ENCODE data around the gene C10orf71. TPM values are rescaled to one million over a fixed set of nuclear protein-coding genes. Genes with fewer than 3 reads are reported as not detected.

C10orf71 gene
- total RNA-seq, 4 donors from 2014 or later: not detected

DNA sequence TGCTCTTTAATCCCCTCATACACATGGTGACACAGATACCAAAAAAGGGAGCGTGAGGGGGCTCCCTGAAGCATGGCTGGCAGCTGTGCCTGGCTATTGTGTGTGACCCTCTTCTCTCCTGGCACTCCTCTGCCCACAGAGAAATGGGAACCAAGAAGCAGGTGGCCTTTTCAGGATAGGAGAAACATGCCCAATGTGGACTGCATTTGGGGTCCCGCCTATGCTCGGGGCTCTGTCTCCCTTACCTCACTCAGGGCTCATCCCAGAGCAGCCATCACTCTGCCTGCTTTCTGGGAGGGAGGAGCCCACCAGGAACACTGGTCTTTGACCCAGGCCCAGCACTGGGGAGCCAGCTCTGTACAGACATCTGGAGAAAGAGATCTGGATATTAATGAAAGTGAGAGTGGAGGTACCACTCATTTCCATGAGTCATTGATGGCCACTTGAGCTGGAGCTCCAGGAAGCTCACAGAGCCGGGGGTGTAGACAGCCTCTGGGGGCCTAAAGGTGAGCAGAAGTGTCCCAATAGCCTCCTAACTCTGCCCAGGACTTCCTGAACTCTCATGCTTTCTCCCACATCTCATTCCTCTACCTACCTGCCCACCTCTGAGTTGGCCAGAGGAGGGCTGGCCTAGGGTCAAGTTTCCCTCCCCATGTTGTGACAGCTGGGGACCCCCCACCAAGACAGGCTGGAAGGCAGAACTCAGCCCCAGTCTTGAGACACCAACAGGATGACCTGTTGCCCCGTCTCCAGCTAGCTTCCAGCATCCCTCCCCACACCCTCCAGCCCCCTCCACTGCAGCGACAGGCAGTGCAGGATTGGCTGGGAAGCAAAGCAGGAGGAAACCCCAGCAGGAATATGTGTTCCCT is 54.3 kb downstream of the C10orf71 start:
- H3K27me3 ChIP-seq: no peaks in the 10 kb centered on the region
- peaks cover 3% of the 10 kb centered on the region for H3K4me1 ChIP-seq
- no peak overlapping the region for H3K27ac ChIP-seq
- H3K36me3 ChIP-seq: no peaks in the 10 kb centered on the region
- H3K4me3 ChIP-seq: no peak overlapping the region
- WGBS: 75% methylated on average over 6 of the region's 6 CpGs
- peaks cover 7% of the 10 kb centered on the region for H3K9me3 ChIP-seq
- peak in 1 of 2 donors; percentile 60 for DNase-seq (ENCODE audit: low spot score in 2 of 2)
- no peak for TF ChIP-seq EP300 (IDR thresholded peaks at IDR 0.05)
- no peak for TF ChIP-seq POLR2A (IDR thresholded peaks at IDR 0.05)
- TF ChIP-seq, protein P1, sequence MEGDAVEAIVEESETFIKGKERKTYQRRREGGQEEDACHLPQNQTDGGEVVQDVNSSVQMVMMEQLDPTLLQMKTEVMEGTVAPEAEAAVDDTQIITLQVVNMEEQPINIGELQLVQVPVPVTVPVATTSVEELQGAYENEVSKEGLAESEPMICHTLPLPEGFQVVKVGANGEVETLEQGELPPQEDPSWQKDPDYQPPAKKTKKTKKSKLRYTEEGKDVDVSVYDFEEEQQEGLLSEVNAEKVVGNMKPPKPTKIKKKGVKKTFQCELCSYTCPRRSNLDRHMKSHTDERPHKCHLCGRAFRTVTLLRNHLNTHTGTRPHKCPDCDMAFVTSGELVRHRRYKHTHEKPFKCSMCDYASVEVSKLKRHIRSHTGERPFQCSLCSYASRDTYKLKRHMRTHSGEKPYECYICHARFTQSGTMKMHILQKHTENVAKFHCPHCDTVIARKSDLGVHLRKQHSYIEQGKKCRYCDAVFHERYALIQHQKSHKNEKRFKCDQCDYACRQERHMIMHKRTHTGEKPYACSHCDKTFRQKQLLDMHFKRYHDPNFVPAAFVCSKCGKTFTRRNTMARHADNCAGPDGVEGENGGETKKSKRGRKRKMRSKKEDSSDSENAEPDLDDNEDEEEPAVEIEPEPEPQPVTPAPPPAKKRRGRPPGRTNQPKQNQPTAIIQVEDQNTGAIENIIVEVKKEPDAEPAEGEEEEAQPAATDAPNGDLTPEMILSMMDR (IDR thresholded peaks at IDR 0.05): no peak
- TF ChIP-seq POLR2AphosphoS5 (IDR thresholded peaks at IDR 0.05): no peak

DNA sequence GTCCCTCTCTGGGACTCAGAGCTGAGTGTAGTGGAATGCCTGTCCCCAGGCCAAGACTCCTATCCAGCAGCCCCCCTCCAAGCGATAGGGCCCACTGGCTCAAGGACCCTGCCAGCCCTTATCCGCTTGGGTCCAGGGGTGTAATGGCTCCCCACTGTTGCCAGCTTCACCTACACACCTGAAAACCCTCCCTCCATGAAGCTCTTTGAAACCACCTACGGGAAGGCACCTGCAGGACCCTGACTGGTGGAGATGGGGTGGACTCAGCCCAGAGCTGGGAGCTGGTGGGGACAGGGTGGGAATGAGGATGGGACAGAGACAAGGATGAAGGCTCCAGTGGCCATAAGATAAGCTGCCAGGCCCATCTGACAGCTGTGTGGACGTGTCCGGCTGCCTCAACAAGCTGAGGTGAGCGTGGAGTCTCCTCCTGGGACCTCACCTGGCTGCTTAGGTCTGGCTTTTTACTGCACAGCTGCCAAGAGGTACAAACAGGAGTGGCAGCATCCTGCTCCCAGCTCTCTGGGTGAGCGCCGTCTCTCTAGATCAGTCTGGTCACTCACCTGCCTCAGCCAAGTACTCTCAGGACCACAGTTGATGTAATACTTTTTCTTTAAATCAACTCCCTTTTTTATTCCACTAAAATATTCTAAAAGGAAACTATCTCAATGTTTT is 55.1 kb downstream of the C10orf71 start:
- H3K36me3 ChIP-seq: no peaks in the 10 kb centered on the region
- H3K9me3 ChIP-seq: peaks cover 7% of the 10 kb centered on the region
- 94% methylated on average over 6 of the region's 8 CpGs for WGBS
- H3K27ac ChIP-seq: no peak overlapping the region
- H3K27me3 ChIP-seq: no peaks in the 10 kb centered on the region
- H3K4me3 ChIP-seq: no peak overlapping the region
- no peak for TF ChIP-seq POLR2A (IDR thresholded peaks at IDR 0.05)
- no peak for TF ChIP-seq EP300 (IDR thresholded peaks at IDR 0.05)
- TF ChIP-seq, protein P1 (IDR thresholded peaks at IDR 0.05): no peak
- no peak for TF ChIP-seq POLR2AphosphoS5 (IDR thresholded peaks at IDR 0.05)
- peak in 1 of 2 donors; percentile 55 for DNase-seq (ENCODE audit: low spot score in 2 of 2)
- peaks cover 3% of the 10 kb centered on the region for H3K4me1 ChIP-seq

DNA sequence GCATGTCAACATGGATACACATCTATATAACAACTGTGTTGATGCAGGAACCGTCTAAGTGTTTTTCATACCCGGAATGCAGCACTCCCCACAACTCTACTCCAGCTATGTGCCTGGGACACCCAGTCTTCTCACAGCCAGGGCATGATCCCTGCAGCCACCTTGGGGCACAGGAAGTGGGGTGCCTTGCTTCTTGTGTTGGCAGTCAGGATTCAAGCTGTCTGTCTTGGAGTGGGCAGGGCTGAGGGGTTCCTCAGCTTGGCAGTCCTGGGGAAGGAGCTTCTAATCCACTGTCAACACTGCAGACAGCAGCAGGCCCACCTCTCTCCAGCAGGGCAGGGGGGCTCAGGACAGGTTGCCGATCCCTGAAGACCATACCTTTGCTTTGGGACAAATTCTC is 55.6 kb downstream of the C10orf71 start:
- WGBS: 79% methylated on average over 3 of the region's 3 CpGs
- DNase-seq (ENCODE audit: low spot score in 2 of 2): peak in 1 of 2 donors; percentile 45
- H3K27ac ChIP-seq: no peak overlapping the region
- peaks cover 4% of the 10 kb centered on the region for H3K4me1 ChIP-seq
- H3K9me3 ChIP-seq: peaks cover 7% of the 10 kb centered on the region
- peaks cover 3% of the 10 kb centered on the region for H3K27me3 ChIP-seq
- no peaks in the 10 kb centered on the region for H3K36me3 ChIP-seq
- no peak for TF ChIP-seq POLR2AphosphoS5 (IDR thresholded peaks at IDR 0.05)
- TF ChIP-seq, protein P1 (IDR thresholded peaks at IDR 0.05): no peak
- TF ChIP-seq POLR2A (IDR thresholded peaks at IDR 0.05): no peak
- no peak for TF ChIP-seq EP300 (IDR thresholded peaks at IDR 0.05)
- no peak overlapping the region for H3K4me3 ChIP-seq

GRCh38 chr10:49355221-49355620 is 56.3 kb downstream of the C10orf71 start:
- Histone ChIP-seq H3K9me3 (peaks cover 4% of the 10 kb centered on the region), H3K36me3 (no peaks in the 10 kb centered on the region), H3K27me3 (peaks cover 3% of the 10 kb centered on the region), H3K27ac (no peak overlapping the region), H3K4me3 (no peak overlapping the region), H3K4me1 (peaks cover 10% of the 10 kb centered on the region)
- DNase-seq (ENCODE audit: low spot score in 2 of 2): no peak
- WGBS: 94% methylated on average over 3 of the region's 3 CpGs
- no peak for TF ChIP-seq POLR2AphosphoS5 (IDR thresholded peaks at IDR 0.05)
- TF ChIP-seq, protein P1 (IDR thresholded peaks at IDR 0.05): no peak
- TF ChIP-seq EP300 (IDR thresholded peaks at IDR 0.05): no peak
- TF ChIP-seq POLR2A (IDR thresholded peaks at IDR 0.05): no peak

DNA sequence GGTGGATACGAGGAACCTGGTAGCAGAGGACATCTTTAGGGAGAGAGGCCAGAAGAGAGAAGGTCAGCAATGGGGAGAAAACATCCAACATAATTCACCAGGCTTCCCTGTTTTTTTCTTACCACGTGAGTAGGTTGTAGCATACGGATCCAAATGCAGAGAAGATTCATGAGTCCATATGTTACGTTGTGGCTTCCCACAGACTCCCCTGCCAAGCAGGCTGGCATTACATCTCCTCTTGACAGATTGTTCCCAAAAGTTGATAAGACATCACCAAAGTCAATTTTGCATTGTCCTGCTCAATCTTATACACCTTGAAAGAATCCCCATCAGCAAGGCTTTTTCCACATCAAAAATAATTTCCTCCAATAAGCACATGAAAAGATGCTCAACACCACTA is 57.2 kb downstream of the C10orf71 start:
- TF ChIP-seq, protein P1 (IDR thresholded peaks at IDR 0.05): no peak
- TF ChIP-seq EP300 (IDR thresholded peaks at IDR 0.05): no peak
- no peak for TF ChIP-seq POLR2A (IDR thresholded peaks at IDR 0.05)
- TF ChIP-seq POLR2AphosphoS5 (IDR thresholded peaks at IDR 0.05): no peak
- H3K27ac ChIP-seq: no peak overlapping the region
- no peaks in the 10 kb centered on the region for H3K36me3 ChIP-seq
- H3K4me3 ChIP-seq: no peak overlapping the region
- WGBS: 78% methylated on average over 4 of the region's 4 CpGs
- no peak for DNase-seq (ENCODE audit: low spot score in 2 of 2)
- H3K9me3 ChIP-seq: no peaks in the 10 kb centered on the region
- peaks cover 14% of the 10 kb centered on the region for H3K4me1 ChIP-seq
- peaks cover 3% of the 10 kb centered on the region for H3K27me3 ChIP-seq
